Stimulated activated CD8-positive, alpha-beta memory T cell treated with anti-CD3 and anti-CD28 coated beads, Interleukin-4, amount 100 ng/mL, for 48 hours (primary cell): ENCODE results near the gene OR9A2.

ENCODE experiments used
- DNase-seq: peaks from one replicate; pipeline ENCODE4 v3.0.0-alpha.2; 2020

Gene OR9A2

GRCh38 chr7:143027032-143027431, at the start of gene OR9A2:
Gene OR9A2, minus strand, starts transcription at chr7:143027132. Its CDS starts 0 bp downstream, at chr7:143027132.
- DNase-seq: no peak

GRCh38 chr7:143074141-143074540, 47.2 kb upstream of the OR9A2 start:
- no peak for DNase-seq

GRCh38 chr7:143073556-143073955, 46.6 kb upstream of the OR9A2 start:
- no peak for DNase-seq

GRCh38 chr7:143069912-143070500, 43.1 kb upstream of the OR9A2 start:
- DNase-seq: no peak

- DNase-seq: no peak
These were observed 41.5 kb upstream of the OR9A2 start for GRCh38 chr7:143068446-143068845.

- no peak for DNase-seq
These were observed 36.8 kb upstream of the OR9A2 start for GRCh38 chr7:143063741-143064140.

- DNase-seq: no peak
These were observed 28.8 kb upstream of the OR9A2 start for GRCh38 chr7:143055754-143056153.

GRCh38 chr7:143054621-143055020, 27.7 kb upstream of the OR9A2 start:
- DNase-seq: no peak

- no peak for DNase-seq
These were observed 25.1 kb upstream of the OR9A2 start, which contains the start of gene OR6V1 for GRCh38 chr7:143052041-143052440. Gene OR6V1, plus strand, starts transcription at chr7:143052341. Its CDS starts 0 bp downstream, at chr7:143052341.

GRCh38 chr7:143050931-143051330, 24.0 kb upstream of the OR9A2 start:
- DNase-seq: no peak

- DNase-seq: no peak
These were observed 22.4 kb upstream of the OR9A2 start for GRCh38 chr7:143049362-143049761.

- DNase-seq: peak; percentile 24
These were observed 21.9 kb upstream of the OR9A2 start for GRCh38 chr7:143048827-143049226.

- DNase-seq: no peak
These were observed 20.4 kb upstream of the OR9A2 start for GRCh38 chr7:143047326-143047725.

GRCh38 chr7:143046426-143046851, 19.5 kb upstream of the OR9A2 start:
- DNase-seq: no peak

- no peak for DNase-seq
These were observed 16.5 kb upstream of the OR9A2 start for GRCh38 chr7:143043391-143043790.

- no peak for DNase-seq
These were observed 15.9 kb upstream of the OR9A2 start for GRCh38 chr7:143042790-143043271.

GRCh38 chr7:143042159-143042789, 15.3 kb upstream of the OR9A2 start:
- no peak for DNase-seq

GRCh38 chr7:143041346-143041745, 14.4 kb upstream of the OR9A2 start:
- DNase-seq: no peak

GRCh38 chr7:143040209-143040715, 13.3 kb upstream of the OR9A2 start:
- DNase-seq: no peak

- no peak for DNase-seq
These were observed 11.7 kb upstream of the OR9A2 start for GRCh38 chr7:143038635-143039034.

GRCh38 chr7:143027683-143028082, 751 bp upstream of the OR9A2 start:
- no peak for DNase-seq

GRCh38 chr7:143025371-143025770, 1.6 kb downstream of the OR9A2 start:
- no peak for DNase-seq

GRCh38 chr7:143023047-143023446, 3.9 kb downstream of the OR9A2 start:
- DNase-seq: no peak

GRCh38 chr7:143018931-143019330, 8.0 kb downstream of the OR9A2 start:
- DNase-seq: no peak
